Activated CD4-positive, alpha-beta T cell treated with anti-CD3 and anti-CD28 coated beads for 36 hours (primary cell): ENCODE data around the gene XAF1. TPM values are rescaled to one million over a fixed set of nuclear protein-coding genes. Genes with fewer than 3 reads are reported as not detected.
"Not testable (repeated sequence)": the region's sequence is repeated elsewhere in the genome, so short reads cannot be mapped to it uniquely, and the experiment has no call there.

Source experiments
- ATAC-seq: fragments of 200-7000 bp; cut with Tn5 transposase; one replicate; pipeline ENCODE4 v1.10.0; 2021; ENCODE audit warnings: mild to moderate bottlenecking, moderate library complexity
- CTCF ChIA-PET: fragments of 350-600 bp; sonication (Branson Sonifier 250); formaldehyde crosslinking; loops from one replicate; lab custom pipeline; 2021; ENCODE audit warnings: antibody characterized with exemption; lab: Charles Lee
- POLR2A ChIA-PET: fragments of 350-600 bp; sonication (Branson Sonifier 250); formaldehyde crosslinking; loops from one replicate; lab custom pipeline; 2021; ENCODE audit warnings: antibody characterized with exemption, inconsistent platforms; lab: Charles Lee
- DNase-seq: peaks from one replicate; pipeline ENCODE4 v3.0.0-alpha.2; 2020
- H3K27ac Mint-ChIP-seq: one replicate; pipeline ENCODE4 v1.8.0; 2021; ENCODE audit warnings: mixed read lengths
- H3K27me3 Mint-ChIP-seq: one replicate; pipeline ENCODE4 v1.8.0; 2021; ENCODE audit warnings: mixed read lengths
- H3K36me3 Mint-ChIP-seq: one replicate; pipeline ENCODE4 v1.8.0; 2021; ENCODE audit warnings: low read depth, mixed read lengths
- H3K4me1 Mint-ChIP-seq: one replicate; pipeline ENCODE4 v1.8.0; 2021; ENCODE audit warnings: mixed read lengths
- H3K4me3 Mint-ChIP-seq: one replicate; pipeline ENCODE4 v1.8.0; 2021; ENCODE audit warnings: mild to moderate bottlenecking, moderate library complexity, mixed read lengths
- H3K9me3 Mint-ChIP-seq: one replicate; pipeline ENCODE4 v1.8.0; 2021; ENCODE audit warnings: low read depth, mixed read lengths
- intact Hi-C, 2 experiments: fragments of 100-400 bp; cut with DNase I in 1 of 2; cut with micrococcal nuclease in 1 of 2; formaldehyde crosslinking; loops; one replicate each; pipeline versions ENCODE4 v1.14.2 to v1.15.1; 2022 to 2024; cut with DNase I, micrococcal nuclease
- total RNA-seq, 2 experiments: library from RNA; stranded (reverse); gene quantifications; one replicate each; pipeline ENCODE4 v1.2.3, GENCODE V29; 2021

The XAF1 gene
- total RNA-seq, 2 experiments from 2014 or later, result 47.7 to 48.6 TPM

- ATAC-seq (no peak), DNase-seq (peak; percentile 16)
- H3K27me3 Mint-ChIP-seq, result no peaks in the 10 kb centered on the region
- no peaks in the 10 kb centered on the region for H3K9me3 Mint-ChIP-seq
- ChIA-PET POLR2A (no interaction called here), CTCF (interaction anchor here (3.1 kb wide), 1 partner anchor 11 kb away, joined by 10 read pairs; no protein-coding TSS in a partner anchor)
- H3K4me1 Mint-ChIP-seq, result peaks cover 53% of the 10 kb centered on the region
- H3K27ac Mint-ChIP-seq, result peak overlapping the region; percentile 79
- H3K36me3 Mint-ChIP-seq, result peaks cover 14% of the 10 kb centered on the region
- H3K4me3 Mint-ChIP-seq, result no peak overlapping the region
- intact Hi-C loops, result loop anchor here in 1 of 2 experiments (2.0 kb wide), 1 partner anchor 97 kb away; no protein-coding TSS in a partner anchor
Measured at GRCh38 chr17:6753546-6753945, 2.3 kb upstream of the XAF1 start.

- ChIA-PET POLR2A (no interaction called here), CTCF (interaction anchor here (1.9 kb wide), 1 partner anchor 88 kb away, joined by 8 read pairs; no protein-coding TSS in a partner anchor)
- peak overlapping the region; percentile 99 for H3K27ac Mint-ChIP-seq
- ATAC-seq, result no peak
- no peaks in the 10 kb centered on the region for H3K9me3 Mint-ChIP-seq
- H3K36me3 Mint-ChIP-seq, result peaks cover 26% of the 10 kb centered on the region
- H3K4me1 Mint-ChIP-seq, result peaks cover 54% of the 10 kb centered on the region
- intact Hi-C loops, result loop anchor here in 1 of 2 experiments (5.0 kb wide), 2 partner anchors 257 to 313 kb away; partner anchors contain the start of genes PIMREG and RNASEK
- peak overlapping the region; percentile 99 for H3K4me3 Mint-ChIP-seq
- H3K27me3 Mint-ChIP-seq, result no peaks in the 10 kb centered on the region
- no peak for DNase-seq
Measured at GRCh38 chr17:6755281-6755680, 565 bp upstream of the XAF1 start.

GRCh38 chr17:6756425-6757031 is 682 bp downstream of the XAF1 start:
- ChIA-PET CTCF (interaction anchor here (0.6 to 1.1 kb wide), 7 partner anchors 15 to 1467 kb away, joined by 3 to 4 read pairs (median 3); no protein-coding TSS in a partner anchor), POLR2A (no interaction called here)
- peaks cover 54% of the 10 kb centered on the region for H3K4me1 Mint-ChIP-seq
- H3K36me3 Mint-ChIP-seq, result peaks cover 34% of the 10 kb centered on the region
- intact Hi-C loops, result loop anchor here in 1 of 2 experiments (5.0 kb wide), 2 partner anchors 256 to 314 kb away; partner anchors contain the start of genes PIMREG and RNASEK
- H3K9me3 Mint-ChIP-seq, result no peaks in the 10 kb centered on the region
- H3K27ac Mint-ChIP-seq, result peak overlapping the region; percentile 99
- peak; percentile 16 for ATAC-seq
- peak; percentile 34 for DNase-seq
- peak overlapping the region; percentile 99 for H3K4me3 Mint-ChIP-seq
- no peaks in the 10 kb centered on the region for H3K27me3 Mint-ChIP-seq

- DNase-seq (no peak), ATAC-seq (no peak)
- POLR2A ChIA-PET, result interaction anchor here (0.6 kb wide), 1 partner anchor 10 kb away, joined by 3 read pairs; no protein-coding TSS in a partner anchor
- Mint-ChIP-seq H3K27ac (peak overlapping the region; percentile 84), H3K4me1 (peaks cover 46% of the 10 kb centered on the region), H3K4me3 (peak overlapping the region; percentile 41), H3K27me3 (no peaks in the 10 kb centered on the region), H3K9me3 (no peaks in the 10 kb centered on the region), H3K36me3 (peaks cover 43% of the 10 kb centered on the region)
- intact Hi-C loops, result loop anchor here in 1 of 2 experiments (5.0 kb wide), 2 partner anchors 255 to 315 kb away; partner anchors contain the start of genes PIMREG and RNASEK
- CTCF ChIA-PET, result interaction anchor here (0.6 kb wide), 1 partner anchor 25 kb away, joined by 3 read pairs; no protein-coding TSS in a partner anchor
Measured at GRCh38 chr17:6757747-6758146, 1.9 kb downstream of the XAF1 start.

- POLR2A ChIA-PET, result no interaction called here
- intact Hi-C loops, result no loop called here
- H3K4me1 Mint-ChIP-seq, result peaks cover 16% of the 10 kb centered on the region
- ATAC-seq (no peak), DNase-seq (no peak)
- H3K4me3 Mint-ChIP-seq, result no peak overlapping the region
- CTCF ChIA-PET, result no interaction called here
- no peak overlapping the region for H3K27ac Mint-ChIP-seq
- H3K9me3 Mint-ChIP-seq, result peaks cover 13% of the 10 kb centered on the region
- peaks cover 72% of the 10 kb centered on the region for H3K36me3 Mint-ChIP-seq
- H3K27me3 Mint-ChIP-seq, result no peaks in the 10 kb centered on the region
Measured at GRCh38 chr17:6761779-6762178, 5.9 kb downstream of the XAF1 start.

GRCh38 chr17:6768447-6768846 is 12.6 kb downstream of the XAF1 start:
- H3K4me3 Mint-ChIP-seq, result no peak overlapping the region
- no peak overlapping the region for H3K27ac Mint-ChIP-seq
- H3K4me1 Mint-ChIP-seq, result no peaks in the 10 kb centered on the region
- CTCF ChIA-PET, result interaction anchor here (0.6 to 2.0 kb wide), 2 partner anchors 236 to 486 kb away, joined by 3 to 5 read pairs; no protein-coding TSS in a partner anchor
- intact Hi-C loops, result no loop called here
- ATAC-seq (no peak), DNase-seq (no peak)
- H3K36me3 Mint-ChIP-seq, result peaks cover 89% of the 10 kb centered on the region
- H3K9me3 Mint-ChIP-seq, result peaks cover 35% of the 10 kb centered on the region
- POLR2A ChIA-PET, result interaction anchor here (0.6 kb wide), 2 partner anchors 10 to 109 kb away, joined by 3 read pairs; no protein-coding TSS in a partner anchor
- H3K27me3 Mint-ChIP-seq, result no peaks in the 10 kb centered on the region

GRCh38 chr17:6772016-6772415 is 16.2 kb downstream of the XAF1 start:
- Mint-ChIP-seq H3K9me3 (peaks cover 35% of the 10 kb centered on the region), H3K4me3 (no peak overlapping the region), H3K36me3 (peaks cover 77% of the 10 kb centered on the region), H3K4me1 (peaks cover 2% of the 10 kb centered on the region), H3K27ac (no peak overlapping the region), H3K27me3 (peaks cover 9% of the 10 kb centered on the region)
- ATAC-seq (no peak), DNase-seq (no peak)
- intact Hi-C loops, result no loop called here
- POLR2A ChIA-PET, result no interaction called here
- CTCF ChIA-PET, result interaction anchor here (0.9 kb wide), 1 partner anchor 9 kb away, joined by 4 read pairs; no protein-coding TSS in a partner anchor

GRCh38 chr17:6774906-6775305 is 19.1 kb downstream of the XAF1 start:
- intact Hi-C loops, DNase-seq, H3K4me3 Mint-ChIP-seq, H3K27ac Mint-ChIP-seq, POLR2A ChIA-PET, ATAC-seq, H3K4me1 Mint-ChIP-seq, CTCF ChIA-PET: not testable (repeated sequence)
- H3K36me3 Mint-ChIP-seq, result peaks cover 56% of the 10 kb centered on the region
- peaks cover 24% of the 10 kb centered on the region for H3K9me3 Mint-ChIP-seq
- peaks cover 25% of the 10 kb centered on the region for H3K27me3 Mint-ChIP-seq

GRCh38 chr17:6775871-6776405 is 20.1 kb downstream of the XAF1 start, which contains the start of gene FBXO39:
Gene FBXO39, plus strand, starts transcription at chr17:6776215. Its CDS starts 3,654 bp downstream, at chr17:6779869.
- Mint-ChIP-seq H3K36me3 (peaks cover 46% of the 10 kb centered on the region), H3K9me3 (peaks cover 24% of the 10 kb centered on the region), H3K4me1 (peaks cover 2% of the 10 kb centered on the region), H3K4me3 (no peak within 1 kb of the TSS), H3K27ac (no peak within 1 kb of the TSS), H3K27me3 (peaks cover 25% of the 10 kb centered on the region)
- intact Hi-C loops, result no loop called here
- ATAC-seq (peak; percentile 57), DNase-seq (peak; percentile 21)
- ChIA-PET POLR2A (no interaction called here), CTCF (no interaction called here)

- Mint-ChIP-seq H3K9me3 (peaks cover 22% of the 10 kb centered on the region), H3K4me1 (peaks cover 2% of the 10 kb centered on the region), H3K36me3 (peaks cover 13% of the 10 kb centered on the region), H3K27ac (no peak overlapping the region), H3K27me3 (peaks cover 31% of the 10 kb centered on the region), H3K4me3 (no peak overlapping the region)
- intact Hi-C loops, result no loop called here
- ChIA-PET POLR2A (no interaction called here), CTCF (interaction anchor here (0.6 kb wide), 1 partner anchor 114 kb away, joined by 3 read pairs; no protein-coding TSS in a partner anchor)
- ATAC-seq, result no peak
- DNase-seq, result no peak
Measured at GRCh38 chr17:6779411-6779810, 23.6 kb downstream of the XAF1 start.

GRCh38 chr17:6780001-6780400 is 24.2 kb downstream of the XAF1 start:
- Mint-ChIP-seq H3K27ac (no peak overlapping the region), H3K27me3 (peaks cover 28% of the 10 kb centered on the region), H3K4me3 (no peak overlapping the region), H3K36me3 (peaks cover 8% of the 10 kb centered on the region), H3K4me1 (peaks cover 2% of the 10 kb centered on the region), H3K9me3 (peaks cover 20% of the 10 kb centered on the region)
- DNase-seq, result no peak
- intact Hi-C loops, result no loop called here
- ChIA-PET POLR2A (no interaction called here), CTCF (interaction anchor here (0.6 kb wide), 1 partner anchor 115 kb away, joined by 3 read pairs; no protein-coding TSS in a partner anchor)
- ATAC-seq, result no peak
